Measurements from ENCODE around the gene DSPP. TPM values are rescaled to one million over a fixed set of nuclear protein-coding genes. Genes with fewer than 3 reads are reported as not detected.

Gene DSPP
- total RNA-seq, 4 donors from 2014 or later: not detected

GRCh38 chr4:87622303-87622702 lies 14.0 kb downstream of the DSPP start:
- Histone ChIP-seq H3K36me3 (no peaks in the 10 kb centered on the region), H3K27ac (no peak overlapping the region), H3K4me3 (no peak overlapping the region), H3K9me3 (no peaks in the 10 kb centered on the region), H3K27me3 (no peaks in the 10 kb centered on the region), H3K4me1 (no peaks in the 10 kb centered on the region)
- TF ChIP-seq, protein P1, sequence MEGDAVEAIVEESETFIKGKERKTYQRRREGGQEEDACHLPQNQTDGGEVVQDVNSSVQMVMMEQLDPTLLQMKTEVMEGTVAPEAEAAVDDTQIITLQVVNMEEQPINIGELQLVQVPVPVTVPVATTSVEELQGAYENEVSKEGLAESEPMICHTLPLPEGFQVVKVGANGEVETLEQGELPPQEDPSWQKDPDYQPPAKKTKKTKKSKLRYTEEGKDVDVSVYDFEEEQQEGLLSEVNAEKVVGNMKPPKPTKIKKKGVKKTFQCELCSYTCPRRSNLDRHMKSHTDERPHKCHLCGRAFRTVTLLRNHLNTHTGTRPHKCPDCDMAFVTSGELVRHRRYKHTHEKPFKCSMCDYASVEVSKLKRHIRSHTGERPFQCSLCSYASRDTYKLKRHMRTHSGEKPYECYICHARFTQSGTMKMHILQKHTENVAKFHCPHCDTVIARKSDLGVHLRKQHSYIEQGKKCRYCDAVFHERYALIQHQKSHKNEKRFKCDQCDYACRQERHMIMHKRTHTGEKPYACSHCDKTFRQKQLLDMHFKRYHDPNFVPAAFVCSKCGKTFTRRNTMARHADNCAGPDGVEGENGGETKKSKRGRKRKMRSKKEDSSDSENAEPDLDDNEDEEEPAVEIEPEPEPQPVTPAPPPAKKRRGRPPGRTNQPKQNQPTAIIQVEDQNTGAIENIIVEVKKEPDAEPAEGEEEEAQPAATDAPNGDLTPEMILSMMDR (IDR thresholded peaks at IDR 0.05): no peak
- TF ChIP-seq EP300 (IDR thresholded peaks at IDR 0.05; ENCODE audit: low read depth) (no peak), POLR2A (IDR thresholded peaks at IDR 0.05) (no peak), POLR2AphosphoS5 (IDR thresholded peaks at IDR 0.05) (no peak)
- in situ Hi-C loops (cut with MboI; ENCODE audit: low pct_ligation_motif_present in 1 of 4, low pct_unique_long_range_greater_than_20kb in 1 of 4, low sequenced_read_pairs in 3 of 4): no loop called here
- no peak for DNase-seq
- 81 to 100% methylated on average over 2 to 8 of the region's 8 CpGs for WGBS, 2 donors (ENCODE audit: low coverage in 1 of 2)
- intact Hi-C loops (cut with DNase I; ENCODE audit: low total_unique reads): no loop called here

GRCh38 chr4:87624698-87625097 lies 16.4 kb downstream of the DSPP start:
- no peaks in the 10 kb centered on the region for H3K27me3 ChIP-seq
- DNase-seq: no peak
- no peaks in the 10 kb centered on the region for H3K4me1 ChIP-seq
- H3K4me3 ChIP-seq: no peak overlapping the region
- H3K36me3 ChIP-seq: no peaks in the 10 kb centered on the region
- TF ChIP-seq, protein P1 (IDR thresholded peaks at IDR 0.05): no peak
- TF ChIP-seq POLR2A (IDR thresholded peaks at IDR 0.05): no peak
- TF ChIP-seq EP300 (IDR thresholded peaks at IDR 0.05; ENCODE audit: low read depth): no peak
- TF ChIP-seq POLR2AphosphoS5 (IDR thresholded peaks at IDR 0.05): no peak
- intact Hi-C loops (cut with DNase I; ENCODE audit: low total_unique reads): no loop called here
- WGBS, 2 donors (ENCODE audit: low coverage in 1 of 2): 34 to 59% methylated on average over 2 of the region's 2 CpGs
- H3K9me3 ChIP-seq: no peaks in the 10 kb centered on the region
- in situ Hi-C loops (cut with MboI; ENCODE audit: low pct_ligation_motif_present in 1 of 4, low pct_unique_long_range_greater_than_20kb in 1 of 4, low sequenced_read_pairs in 3 of 4): no loop called here
- no peak overlapping the region for H3K27ac ChIP-seq

DNA sequence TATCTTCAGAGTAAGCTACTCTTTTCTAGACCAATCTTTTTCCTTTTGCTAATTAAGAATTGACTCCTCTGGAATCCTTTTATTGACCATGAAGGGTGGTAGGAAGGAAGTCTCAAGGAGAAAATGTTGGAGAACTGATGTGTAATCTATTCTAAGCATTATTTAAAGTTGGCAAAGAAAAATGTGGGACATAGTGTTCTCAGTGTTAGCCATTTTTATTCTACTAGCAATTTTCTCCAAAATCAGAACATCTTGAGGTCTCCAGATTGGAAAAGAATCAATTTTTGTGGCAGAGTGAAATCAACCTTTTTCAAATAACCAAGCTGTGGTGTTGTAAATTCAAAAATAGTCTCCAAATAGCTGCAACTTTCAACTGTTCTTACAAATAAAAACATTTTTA lies 23.3 kb downstream of the DSPP start:
- Histone ChIP-seq H3K4me3 (no peak overlapping the region), H3K4me1 (peaks cover 0 to 5% (median 0%) of the 10 kb centered on the region in 4 donors), H3K27ac (no peak overlapping the region), H3K9me3 (no peaks in the 10 kb centered on the region), H3K27me3 (no peaks in the 10 kb centered on the region), H3K36me3 (no peaks in the 10 kb centered on the region)
- intact Hi-C loops (cut with DNase I; ENCODE audit: low total_unique reads): no loop called here
- DNase-seq: no peak
- TF ChIP-seq POLR2A (IDR thresholded peaks at IDR 0.05): no peak
- no peak for TF ChIP-seq POLR2AphosphoS5 (IDR thresholded peaks at IDR 0.05)
- TF ChIP-seq, protein P1 (IDR thresholded peaks at IDR 0.05): no peak
- no peak for TF ChIP-seq EP300 (IDR thresholded peaks at IDR 0.05; ENCODE audit: low read depth)
- in situ Hi-C loops (cut with MboI; ENCODE audit: low pct_ligation_motif_present in 1 of 4, low pct_unique_long_range_greater_than_20kb in 1 of 4, low sequenced_read_pairs in 3 of 4): no loop called here

GRCh38 chr4:87632469-87632868 lies 24.1 kb downstream of the DSPP start:
- intact Hi-C loops (cut with DNase I; ENCODE audit: low total_unique reads): no loop called here

More at GRCh38 chr4:87632469-87632868, 24.1 kb downstream of the DSPP start:
- Histone ChIP-seq H3K4me3 (no peak overlapping the region), H3K27ac (no peak overlapping the region), H3K9me3 (no peaks in the 10 kb centered on the region), H3K4me1 (peaks cover 0 to 5% (median 0%) of the 10 kb centered on the region in 4 donors), H3K27me3 (no peaks in the 10 kb centered on the region), H3K36me3 (no peaks in the 10 kb centered on the region)
- DNase-seq: no peak
- WGBS, 2 donors (ENCODE audit: low coverage in 1 of 2): 50 to 78% methylated on average over 1 of the region's 1 CpG
- no peak for TF ChIP-seq POLR2AphosphoS5 (IDR thresholded peaks at IDR 0.05)
- TF ChIP-seq, protein P1 (IDR thresholded peaks at IDR 0.05): no peak
- no peak for TF ChIP-seq EP300 (IDR thresholded peaks at IDR 0.05; ENCODE audit: low read depth)
- TF ChIP-seq POLR2A (IDR thresholded peaks at IDR 0.05): no peak
- in situ Hi-C loops (cut with MboI; ENCODE audit: low pct_ligation_motif_present in 1 of 4, low pct_unique_long_range_greater_than_20kb in 1 of 4, low sequenced_read_pairs in 3 of 4): no loop called here

Data from transverse colon (tissue), 4 donors.